Uterus (tissue), 4 donors: ENCODE data around the gene PPP2R2C. TPM values are rescaled to one million over a fixed set of nuclear protein-coding genes. Genes with fewer than 3 reads are reported as not detected.

Source experiments
- DNase-seq, 2 donors: peaks; one replicate each; pipeline ENCODE4 v3.0.0-alpha.2; 2019 to 2020
- H3K27ac ChIP-seq, 2 donors: fragments of 200-600 bp; sonication (generic); 1 replicate in 1 of 2; 2 replicates in 1 of 2; pipeline ENCODE4 v1.5.1; 2016 to 2018
- H3K27me3 ChIP-seq, 2 donors: fragments of 200-600 bp; sonication (generic); one replicate each; pipeline ENCODE4 v1.5.1; 2018 to 2019; ENCODE audit warnings: control low read depth in 1 of 2
- H3K36me3 ChIP-seq, 2 donors: fragments of 200-600 bp; sonication (generic); one replicate each; pipeline ENCODE4 v1.5.1; 2019; ENCODE audit warnings: control low read depth in 1 of 2
- H3K4me1 ChIP-seq, 2 donors: fragments of 200-600 bp; sonication (generic); one replicate each; pipeline ENCODE4 v1.5.1; 2018 to 2019; ENCODE audit warnings: control low read depth in 1 of 2
- H3K4me3 ChIP-seq, 2 donors: fragments of 200-600 bp; sonication (generic); 1 replicate in 1 of 2; 2 replicates in 1 of 2; pipeline ENCODE4 v1.5.1; 2018 to 2019; ENCODE audit warnings: mild to moderate bottlenecking in 1 of 2
- H3K9me3 ChIP-seq, 2 donors: fragments of 200-600 bp; sonication (generic); one replicate each; pipeline ENCODE4 v1.5.1; 2019; ENCODE audit warnings: control low read depth in 1 of 2
- CTCF ChIP-seq, 4 experiments: fragments of 200-600 bp in 2 of 4; fragments of 450-650 bp in 2 of 4; sonication (generic) in 2 of 4; IDR thresholded peaks; one replicate each; pipeline ENCODE4 v1.5.1; 2016 to 2019; ENCODE audit warnings: antibody characterized with exemption in 4 of 4, mild to moderate bottlenecking in 2 of 4, moderate library complexity in 1 of 4
- POLR2A ChIP-seq, 2 donors: fragments of 450-650 bp; IDR thresholded peaks; one replicate each; pipeline ENCODE4 v1.6.1; 2016; ENCODE audit warnings: antibody characterized with exemption in 2 of 2, mild to moderate bottlenecking in 1 of 2, moderate library complexity in 1 of 2
- intact Hi-C: fragments of 100-400 bp; cut with DNase I; formaldehyde crosslinking; loops from one replicate; pipeline ENCODE4 v1.15.1; 2023; ENCODE audit warnings: low total_unique reads
- total RNA-seq, 4 donors: library from RNA; depleted of rRNA in 3 of 4; stranded (reverse); fragments of >200 nt in 3 of 4; gene quantifications; one replicate each; pipeline versions ENCODE4 v1.1.0 to v1.2.4, GENCODE V29; 2014 to 2023
- donor health status: DM: yes; HTN: yes; CAD: no.

PPP2R2C gene
- total RNA-seq, 4 donors from 2014 or later = 2.9 to 49.1 (median 27.3) TPM

GRCh38 chr4:6424425-6424824 is 48.0 kb downstream of the PPP2R2C start:
- H3K9me3 ChIP-seq = no peaks in the 10 kb centered on the region
- H3K27ac ChIP-seq = no peak overlapping the region
- H3K27me3 ChIP-seq = no peaks in the 10 kb centered on the region
- no peaks in the 10 kb centered on the region for H3K36me3 ChIP-seq
- intact Hi-C loops = no loop called here
- TF ChIP-seq POLR2A (IDR thresholded peaks at IDR 0.05) = no peak
- no peak for TF ChIP-seq CTCF (IDR thresholded peaks at IDR 0.05)
- H3K4me3 ChIP-seq = no peak overlapping the region
- no peaks in the 10 kb centered on the region for H3K4me1 ChIP-seq
- DNase-seq = no peak

GRCh38 chr4:6423575-6423974 is 48.8 kb downstream of the PPP2R2C start:
- H3K9me3 ChIP-seq = no peaks in the 10 kb centered on the region
- H3K4me1 ChIP-seq = no peaks in the 10 kb centered on the region
- no peak overlapping the region for H3K4me3 ChIP-seq
- no peaks in the 10 kb centered on the region for H3K36me3 ChIP-seq
- no peak for DNase-seq
- TF ChIP-seq POLR2A (IDR thresholded peaks at IDR 0.05) (no peak), CTCF (IDR thresholded peaks at IDR 0.05) (no peak)
- intact Hi-C loops = no loop called here
- no peak overlapping the region for H3K27ac ChIP-seq
- no peaks in the 10 kb centered on the region for H3K27me3 ChIP-seq

- Histone ChIP-seq H3K4me1 (no peaks in the 10 kb centered on the region), H3K36me3 (no peaks in the 10 kb centered on the region), H3K27me3 (no peaks in the 10 kb centered on the region), H3K9me3 (no peaks in the 10 kb centered on the region), H3K4me3 (no peak overlapping the region), H3K27ac (no peak overlapping the region)
- DNase-seq = no peak
- TF ChIP-seq POLR2A (IDR thresholded peaks at IDR 0.05) = no peak
- no peak for TF ChIP-seq CTCF (IDR thresholded peaks at IDR 0.05)
- intact Hi-C loops = no loop called here
These were observed 49.5 kb downstream of the PPP2R2C start for GRCh38 chr4:6422866-6423265.

GRCh38 chr4:6422105-6422504 is 50.3 kb downstream of the PPP2R2C start:
- H3K27ac ChIP-seq = no peak overlapping the region
- DNase-seq = no peak
- no peaks in the 10 kb centered on the region for H3K9me3 ChIP-seq
- H3K36me3 ChIP-seq = no peaks in the 10 kb centered on the region
- TF ChIP-seq CTCF (IDR thresholded peaks at IDR 0.05) (no peak), POLR2A (IDR thresholded peaks at IDR 0.05) (no peak)
- intact Hi-C loops = no loop called here
- H3K27me3 ChIP-seq = no peaks in the 10 kb centered on the region
- peaks cover 0 to 6% of the 10 kb centered on the region in 2 donors for H3K4me1 ChIP-seq
- H3K4me3 ChIP-seq = no peak overlapping the region

GRCh38 chr4:6421397-6421796 is 51.0 kb downstream of the PPP2R2C start:
- TF ChIP-seq POLR2A (IDR thresholded peaks at IDR 0.05) (no peak), CTCF (IDR thresholded peaks at IDR 0.05) (no peak)
- H3K4me1 ChIP-seq = peaks cover 0 to 6% of the 10 kb centered on the region in 2 donors
- no peaks in the 10 kb centered on the region for H3K27me3 ChIP-seq
- intact Hi-C loops = no loop called here
- no peak overlapping the region for H3K27ac ChIP-seq
- no peaks in the 10 kb centered on the region for H3K9me3 ChIP-seq
- no peak overlapping the region for H3K4me3 ChIP-seq
- H3K36me3 ChIP-seq = no peaks in the 10 kb centered on the region
- no peak for DNase-seq
